Mesangial cell (primary cell): ENCODE measurements around the gene TINAGL1. TPM values are rescaled to one million over a fixed set of nuclear protein-coding genes. Genes with fewer than 3 reads are reported as not detected.

Source experiments
- total RNA-seq: library from RNA; depleted of rRNA; stranded (reverse); fragments of >200 nt; gene quantifications from 2 replicates; pipeline ENCODE4 v1.2.3, GENCODE V29; 2015

Gene TINAGL1
- 278 and 352 TPM in 2 replicates for total RNA-seq

GRCh38 chr1:31576201-31576669 is at the start of gene TINAGL1:
TINAGL1 (plus strand) TSS chr1:31576515; CDS start chr1:31577149, 634 bp downstream.

GRCh38 chr1:31617218-31617915 is 41.1 kb downstream of the TINAGL1 start, which contains the start of gene HCRTR1:
HCRTR1 (plus strand) TSS chr1:31617689; CDS start chr1:31619193, 1,504 bp downstream.

Other genes with a start within 250 kb of the TINAGL1 start
- gene FABP3, start 203.4 kb upstream of the TINAGL1 start, total RNA-seq: 6.7 and 18.1 TPM in 2 replicates
- 57.4 and 73.0 TPM in 2 replicates for gene SERINC2, start 163.3 kb upstream of the TINAGL1 start, total RNA-seq
- not detected in 2 replicates for gene HCRTR1, start 41.2 kb downstream of the TINAGL1 start, total RNA-seq
- 115 and 124 TPM in 2 replicates for gene PEF1, start 68.4 kb downstream of the TINAGL1 start, total RNA-seq
- 16.5 and 68.8 TPM in 2 replicates for gene COL16A1, start 127.5 kb downstream of the TINAGL1 start, total RNA-seq
- gene ADGRB2, start 187.8 kb downstream of the TINAGL1 start, total RNA-seq: 11.7 and 39.0 TPM in 2 replicates
- 24.7 and 55.7 TPM in 2 replicates for gene SPOCD1, start 239.5 kb downstream of the TINAGL1 start, total RNA-seq